ENCODE measurements around the gene UGP2.

Gene UGP2

DNA sequence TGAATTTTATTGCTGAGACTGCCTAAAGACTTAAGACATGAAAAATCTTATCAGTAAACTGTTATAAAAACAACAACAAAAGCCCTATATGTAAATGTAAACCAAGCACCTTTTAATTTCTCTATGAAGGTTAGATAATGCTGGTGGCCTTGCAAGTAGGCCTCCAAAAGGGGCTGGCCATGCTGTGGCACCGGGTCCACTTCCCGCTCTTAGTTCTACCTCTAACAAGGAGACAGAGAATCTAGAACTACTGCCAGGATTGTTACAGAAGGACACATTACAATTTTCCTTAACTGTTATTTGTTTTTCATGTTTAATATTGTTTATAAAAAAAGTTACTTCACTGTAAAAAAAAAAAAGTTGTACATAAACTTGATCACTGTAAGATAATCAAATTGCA, 49.0 kb downstream of the UGP2 start:
- TF ChIP-seq CTCF (IDR thresholded peaks at IDR 0.05; ENCODE audit: borderline replicate concordance, insufficient read depth, low read depth, low read length): no peak
- no peak overlapping the region for H3K4me3 ChIP-seq (ENCODE audit: low read depth, low read length)

DNA sequence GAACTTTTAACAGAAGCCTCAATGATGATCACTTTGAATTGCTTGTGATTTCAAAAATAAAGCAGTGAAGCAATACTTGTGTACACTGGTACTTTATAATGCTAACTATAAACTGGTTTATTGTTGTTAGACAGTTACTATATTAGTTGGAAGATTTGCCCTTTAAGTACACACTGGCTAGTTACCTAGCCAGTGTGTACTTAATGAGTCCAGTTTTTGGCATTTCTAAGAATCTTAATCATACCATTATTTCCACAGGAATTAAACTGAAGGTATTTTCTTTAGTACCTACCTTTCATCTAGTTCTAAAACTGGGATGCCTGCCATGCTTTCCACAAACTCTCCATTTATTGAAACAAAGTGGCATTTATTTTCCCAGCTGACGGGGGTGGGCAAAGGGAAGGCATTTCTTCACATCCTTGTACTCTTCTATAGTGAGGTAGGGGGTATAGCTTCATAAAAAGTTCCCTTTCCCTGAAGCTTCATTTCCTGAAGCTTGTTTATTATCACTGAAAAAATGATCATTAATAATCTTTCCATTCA, 49.9 kb downstream of the UGP2 start:
- no peak overlapping the region for H3K4me3 ChIP-seq (ENCODE audit: low read depth, low read length)
- no peak for TF ChIP-seq CTCF (IDR thresholded peaks at IDR 0.05; ENCODE audit: borderline replicate concordance, insufficient read depth, low read depth, low read length)

DNA sequence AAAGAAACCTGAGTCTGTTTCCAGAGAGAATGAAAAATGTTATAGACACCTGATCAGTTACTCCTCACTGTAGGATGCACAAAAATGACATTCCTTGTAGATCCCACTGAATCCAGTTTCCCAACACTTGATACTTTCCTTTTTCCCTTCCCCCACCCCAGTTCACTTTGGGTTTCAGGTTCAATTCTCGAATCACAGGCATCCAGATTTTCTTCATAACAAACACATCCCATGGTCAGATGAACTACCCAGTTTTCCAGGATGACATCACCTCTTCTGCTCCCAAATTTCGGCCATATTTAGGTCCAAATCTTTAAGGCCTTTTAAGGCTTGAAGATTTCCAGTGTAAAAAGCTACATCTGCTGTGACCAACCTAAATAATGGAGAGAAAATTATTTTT, 51.5 kb downstream of the UGP2 start:
- no peak overlapping the region for H3K4me3 ChIP-seq (ENCODE audit: low read depth, low read length)
- no peak for TF ChIP-seq CTCF (IDR thresholded peaks at IDR 0.05; ENCODE audit: borderline replicate concordance, insufficient read depth, low read depth, low read length)

DNA sequence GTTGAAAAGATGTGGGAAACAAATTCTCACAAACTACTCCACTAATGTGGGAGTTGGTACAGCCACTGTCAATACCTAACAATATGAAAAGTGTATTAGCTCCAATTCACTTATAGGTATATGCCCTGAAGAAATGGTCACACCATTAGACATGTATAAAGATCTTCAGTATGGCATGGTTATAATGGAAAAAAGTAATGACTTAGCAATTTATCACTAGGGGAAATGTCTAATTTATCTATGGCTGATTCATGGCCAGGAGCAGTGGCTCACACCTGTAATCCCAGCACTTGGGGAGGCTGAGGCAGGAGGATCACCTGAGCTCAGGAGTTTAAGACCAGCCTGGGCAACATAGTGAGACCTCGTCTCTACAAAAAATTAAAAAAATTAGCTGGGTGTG, 52.5 kb downstream of the UGP2 start:
- TF ChIP-seq CTCF (IDR thresholded peaks at IDR 0.05; ENCODE audit: borderline replicate concordance, insufficient read depth, low read depth, low read length): no peak
- H3K4me3 ChIP-seq (ENCODE audit: low read depth, low read length): no peak overlapping the region

DNA sequence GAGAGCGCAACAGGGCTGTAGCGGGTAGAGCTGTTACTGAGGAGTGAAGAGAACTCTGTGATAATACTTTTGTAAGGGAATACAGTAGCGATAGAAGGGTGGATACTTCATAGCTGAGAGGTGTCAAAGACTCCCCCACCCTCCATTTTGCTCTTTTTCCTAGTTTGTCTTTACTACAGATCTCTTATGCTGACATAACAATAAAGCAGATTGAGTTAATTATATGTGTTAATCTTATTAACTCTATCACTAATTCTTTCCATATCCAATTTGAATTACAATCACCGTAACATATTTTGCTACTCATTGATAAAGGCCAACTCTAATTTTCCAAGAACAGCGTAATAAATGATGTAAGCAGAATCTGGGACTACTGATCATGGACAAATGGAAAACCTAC, 57.1 kb downstream of the UGP2 start:
- no peak for TF ChIP-seq CTCF (IDR thresholded peaks at IDR 0.05; ENCODE audit: borderline replicate concordance, insufficient read depth, low read depth, low read length)
- no peak overlapping the region for H3K4me3 ChIP-seq (ENCODE audit: low read depth, low read length)

DNA sequence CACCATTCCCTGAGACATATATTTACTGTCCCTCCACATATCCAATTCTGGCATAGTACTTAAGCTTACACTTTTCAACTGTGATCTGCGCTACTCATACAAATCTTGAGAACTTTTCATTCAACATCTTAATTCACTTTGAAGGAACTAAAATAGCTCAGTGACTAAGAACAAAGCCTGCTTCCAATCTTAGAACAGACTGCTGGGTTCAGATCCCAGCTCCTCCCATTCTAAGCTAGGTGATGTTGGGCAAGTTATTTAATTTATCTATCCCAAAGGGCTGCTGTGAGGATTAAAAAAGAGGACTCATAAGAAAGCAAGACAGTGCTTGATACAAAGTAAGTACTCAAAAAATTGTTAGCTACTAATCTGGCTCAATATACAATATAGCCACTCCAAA, 57.9 kb downstream of the UGP2 start:
- no peak overlapping the region for H3K4me3 ChIP-seq (ENCODE audit: low read depth, low read length)
- no peak for TF ChIP-seq CTCF (IDR thresholded peaks at IDR 0.05; ENCODE audit: borderline replicate concordance, insufficient read depth, low read depth, low read length)

- TF ChIP-seq CTCF (IDR thresholded peaks at IDR 0.05; ENCODE audit: borderline replicate concordance, insufficient read depth, low read depth, low read length): no peak
- no peak overlapping the region for H3K4me3 ChIP-seq (ENCODE audit: low read depth, low read length)
Observed at GRCh38 chr2:63902149-63902548, 60.5 kb downstream of the UGP2 start.

Measured in GM12875 (cell line).